ENCODE results near the gene KCNK16.

Gene KCNK16

GRCh38 chr6:39281312-39281980 is 41.1 kb downstream of the KCNK16 start:
- H3K9me3 ChIP-seq (ENCODE audit: control insufficient read depth, insufficient read depth, low read depth, low read length): no peaks in the 10 kb centered on the region
- no peak overlapping the region for H3K27ac ChIP-seq (ENCODE audit: extremely low read depth, low read depth, low read length)
- POLR2A ChIA-PET: no interaction called here
- TF ChIP-seq ZNF148 (tag by site-specific recombination; IDR thresholded peaks at IDR 0.05; ENCODE audit: borderline replicate concordance): no peak
- TF ChIP-seq ZNF239 (tag by site-specific recombination; IDR thresholded peaks at IDR 0.05): no peak
- no peak for TF ChIP-seq ZNF24 (tag by site-specific recombination; IDR thresholded peaks at IDR 0.05)
- peaks cover 3% of the 10 kb centered on the region for H3K4me1 ChIP-seq (ENCODE audit: control insufficient read depth, insufficient read depth, low read length)
- H3K36me3 ChIP-seq (ENCODE audit: control insufficient read depth in 2 of 2, insufficient read depth in 1 of 2, low read length in 2 of 2): no peaks in the 10 kb centered on the region
- H3K4me3 ChIP-seq (ENCODE audit: low read depth, low read length): no peak overlapping the region
- CTCF ChIA-PET: interaction anchor here (0.6 kb wide), 1 partner anchor 126 kb away, joined by 4 read pairs; no protein-coding TSS in a partner anchor

- Histone ChIP-seq H3K4me1 (ENCODE audit: control insufficient read depth, insufficient read depth, low read length) (peaks cover 3% of the 10 kb centered on the region), H3K27ac (ENCODE audit: extremely low read depth, low read depth, low read length) (no peak overlapping the region), H3K4me3 (ENCODE audit: low read depth, low read length) (no peak overlapping the region), H3K36me3 (ENCODE audit: control insufficient read depth in 2 of 2, insufficient read depth in 1 of 2, low read length in 2 of 2) (no peaks in the 10 kb centered on the region), H3K9me3 (ENCODE audit: control insufficient read depth, insufficient read depth, low read depth, low read length) (no peaks in the 10 kb centered on the region)
- CTCF ChIA-PET: no interaction called here
- POLR2A ChIA-PET: interaction anchor here (0.6 kb wide), 1 partner anchor 333 kb away, joined by 3 read pairs; no protein-coding TSS in a partner anchor
- peak; percentile 37; the same call in 1 of the 2 replicates for TF ChIP-seq KLF1 (tag by site-specific recombination; IDR thresholded peaks at IDR 0.05)
- TF ChIP-seq PATZ1 (tag by site-specific recombination; IDR thresholded peaks at IDR 0.05): no peak
- TF ChIP-seq ZNF449 (tag by site-specific recombination; IDR thresholded peaks at IDR 0.05): no peak
- peak; percentile 96 for TF ChIP-seq KLF17 (tag by site-specific recombination; IDR thresholded peaks at IDR 0.05)
- no peak for TF ChIP-seq HOXC10 (CRISPR knock-in tag; IDR thresholded peaks at IDR 0.05)
- TF ChIP-seq GFI1B (tag by site-specific recombination; IDR thresholded peaks at IDR 0.05): peak; percentile 24; the same call in 1 of the 2 replicates
- no peak for TF ChIP-seq ZNF521 (tag by site-specific recombination; IDR thresholded peaks at IDR 0.05)
- peak; percentile 59 for TF ChIP-seq OSR2 (tag by site-specific recombination; IDR thresholded peaks at IDR 0.05)
- TF ChIP-seq ZNF610 (tag by site-specific recombination; IDR thresholded peaks at IDR 0.05; ENCODE audit: borderline replicate concordance): no peak
- peak; percentile 17; the same call in 1 of the 2 replicates for TF ChIP-seq ZIC2 (tag by site-specific recombination; IDR thresholded peaks at IDR 0.05)
- TF ChIP-seq PRDM1 (tag by site-specific recombination; IDR thresholded peaks at IDR 0.05): peak; percentile 89
These were observed 42.2 kb downstream of the KCNK16 start for GRCh38 chr6:39280247-39280731.

Data from HEK293 (cell line).